ENCODE data around the gene OCIAD1. TPM values are rescaled to one million over a fixed set of nuclear protein-coding genes. Genes with fewer than 3 reads are reported as not detected.

The OCIAD1 gene
- polyA plus RNA-seq, 1 experiment = 103 TPM

DNA sequence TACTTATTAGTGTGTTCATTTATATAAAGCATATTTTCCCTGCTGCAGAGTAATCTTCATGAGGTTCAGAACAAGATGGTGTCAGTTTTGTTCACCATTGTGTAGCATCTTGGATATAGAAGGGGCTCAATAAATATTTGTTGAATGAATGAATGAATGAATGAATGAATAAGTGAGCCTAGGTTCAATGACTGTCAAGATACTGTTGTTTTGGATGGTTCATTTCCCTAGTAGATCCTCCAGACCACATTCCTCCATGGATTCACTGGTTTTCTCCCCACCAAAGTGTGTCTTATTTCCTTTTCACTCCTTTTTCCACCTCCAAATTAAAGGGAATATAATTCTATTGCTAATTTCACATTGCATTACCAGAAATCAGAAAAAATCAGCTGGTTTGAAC, 77.8 kb downstream of the OCIAD1 start:
- H3K4me3 ChIP-seq (ENCODE audit: low read depth, low read length) = no peak overlapping the region
- TF ChIP-seq, protein P1, sequence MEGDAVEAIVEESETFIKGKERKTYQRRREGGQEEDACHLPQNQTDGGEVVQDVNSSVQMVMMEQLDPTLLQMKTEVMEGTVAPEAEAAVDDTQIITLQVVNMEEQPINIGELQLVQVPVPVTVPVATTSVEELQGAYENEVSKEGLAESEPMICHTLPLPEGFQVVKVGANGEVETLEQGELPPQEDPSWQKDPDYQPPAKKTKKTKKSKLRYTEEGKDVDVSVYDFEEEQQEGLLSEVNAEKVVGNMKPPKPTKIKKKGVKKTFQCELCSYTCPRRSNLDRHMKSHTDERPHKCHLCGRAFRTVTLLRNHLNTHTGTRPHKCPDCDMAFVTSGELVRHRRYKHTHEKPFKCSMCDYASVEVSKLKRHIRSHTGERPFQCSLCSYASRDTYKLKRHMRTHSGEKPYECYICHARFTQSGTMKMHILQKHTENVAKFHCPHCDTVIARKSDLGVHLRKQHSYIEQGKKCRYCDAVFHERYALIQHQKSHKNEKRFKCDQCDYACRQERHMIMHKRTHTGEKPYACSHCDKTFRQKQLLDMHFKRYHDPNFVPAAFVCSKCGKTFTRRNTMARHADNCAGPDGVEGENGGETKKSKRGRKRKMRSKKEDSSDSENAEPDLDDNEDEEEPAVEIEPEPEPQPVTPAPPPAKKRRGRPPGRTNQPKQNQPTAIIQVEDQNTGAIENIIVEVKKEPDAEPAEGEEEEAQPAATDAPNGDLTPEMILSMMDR (IDR thresholded peaks at IDR 0.05; ENCODE audit: insufficient read depth, low read depth, low read length) = no peak
- H3K36me3 ChIP-seq (ENCODE audit: control insufficient read depth, insufficient read depth, low read length) = 0 out of 2 replicates have a peak, but pooled peaks cover 1% of the 10 kb centered on the region
- DNase-seq (ENCODE audit: low read depth) = no peak
- H3K27me3 ChIP-seq (ENCODE audit: control insufficient read depth, insufficient read depth, low read length) = no peaks in the 10 kb centered on the region
- CTCF ChIA-PET = interaction anchor here (1.0 kb wide), 1 partner anchor 95 kb away, joined by 3 read pairs; no protein-coding TSS in a partner anchor
- POLR2A ChIA-PET = no interaction called here

GRCh38 chr4:48909697-48910096, 78.8 kb downstream of the OCIAD1 start:
- peak; percentile 82 for DNase-seq (ENCODE audit: low read depth)
- no peaks in the 10 kb centered on the region for H3K36me3 ChIP-seq (ENCODE audit: control insufficient read depth, insufficient read depth, low read length)
- POLR2A ChIA-PET = no interaction called here
- H3K27me3 ChIP-seq (ENCODE audit: control insufficient read depth, insufficient read depth, low read length) = no peaks in the 10 kb centered on the region
- CTCF ChIA-PET = no interaction called here
- H3K4me3 ChIP-seq (ENCODE audit: low read depth, low read length) = no peak overlapping the region
- TF ChIP-seq, protein P1 (IDR thresholded peaks at IDR 0.05; ENCODE audit: insufficient read depth, low read depth, low read length) = no peak

DNA sequence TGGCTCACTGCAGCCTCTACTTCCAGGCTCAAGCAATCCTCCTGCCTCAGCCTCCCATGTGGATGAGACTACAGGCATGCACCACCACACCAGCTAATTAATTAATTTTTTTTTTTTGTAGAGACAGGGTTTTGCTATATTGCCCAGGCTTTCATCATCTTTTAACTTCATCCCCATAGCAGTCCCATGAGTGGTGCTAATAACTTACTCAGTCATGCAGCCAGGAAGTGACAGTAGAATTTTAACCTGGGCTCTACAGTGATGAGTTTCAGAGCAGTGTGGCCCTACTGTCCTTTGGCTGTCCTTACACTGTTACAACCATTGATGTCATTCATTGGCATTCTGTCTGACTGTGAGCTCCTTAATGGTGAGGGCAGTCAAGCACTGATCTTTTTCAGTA, 79.6 kb downstream of the OCIAD1 start:
- no peak for DNase-seq (ENCODE audit: low read depth)
- ChIA-PET CTCF (interaction anchor here (2.5 kb wide), 1 partner anchor 15 kb away, joined by 6 read pairs; no protein-coding TSS in a partner anchor), POLR2A (no interaction called here)
- Histone ChIP-seq H3K4me3 (ENCODE audit: low read depth, low read length) (no peak overlapping the region), H3K27me3 (ENCODE audit: control insufficient read depth, insufficient read depth, low read length) (no peaks in the 10 kb centered on the region), H3K36me3 (ENCODE audit: control insufficient read depth, insufficient read depth, low read length) (no peaks in the 10 kb centered on the region)
- TF ChIP-seq, protein P1 (IDR thresholded peaks at IDR 0.05; ENCODE audit: insufficient read depth, low read depth, low read length) = no peak

Other genes starting within 250 kb of the OCIAD1 start
- 12.6 and 19.7 TPM in 2 replicates for gene FRYL, start 50.8 kb upstream of the OCIAD1 start, polyA plus RNA-seq (2011; rRNA removed)
- gene OCIAD2, start 75.7 kb downstream of the OCIAD1 start, polyA plus RNA-seq (2011; rRNA removed) = 34.2 and 45.8 TPM in 2 replicates
- gene CWH43, start 155.2 kb downstream of the OCIAD1 start, polyA plus RNA-seq (2011; rRNA removed) = not detected in 2 replicates

Measured in BJ (cell line).